Kidney tubule cell (primary cell): ENCODE results near the gene RSPRY1.
"Not testable (repeated sequence)": the region's sequence is repeated elsewhere in the genome, so short reads cannot be mapped to it uniquely, and the experiment has no call there.

Experiments
- DNase-seq: peaks from one replicate; pipeline ENCODE4 v3.0.0-alpha.2; 2018; ENCODE audit warnings: low spot score

Gene RSPRY1

GRCh38 chr16:57255686-57256415 lies 69.7 kb downstream of the RSPRY1 start:
- DNase-seq, result peak; percentile 56

- no peak for DNase-seq
Measured at GRCh38 chr16:57256601-57257395, 70.7 kb downstream of the RSPRY1 start.

DNA sequence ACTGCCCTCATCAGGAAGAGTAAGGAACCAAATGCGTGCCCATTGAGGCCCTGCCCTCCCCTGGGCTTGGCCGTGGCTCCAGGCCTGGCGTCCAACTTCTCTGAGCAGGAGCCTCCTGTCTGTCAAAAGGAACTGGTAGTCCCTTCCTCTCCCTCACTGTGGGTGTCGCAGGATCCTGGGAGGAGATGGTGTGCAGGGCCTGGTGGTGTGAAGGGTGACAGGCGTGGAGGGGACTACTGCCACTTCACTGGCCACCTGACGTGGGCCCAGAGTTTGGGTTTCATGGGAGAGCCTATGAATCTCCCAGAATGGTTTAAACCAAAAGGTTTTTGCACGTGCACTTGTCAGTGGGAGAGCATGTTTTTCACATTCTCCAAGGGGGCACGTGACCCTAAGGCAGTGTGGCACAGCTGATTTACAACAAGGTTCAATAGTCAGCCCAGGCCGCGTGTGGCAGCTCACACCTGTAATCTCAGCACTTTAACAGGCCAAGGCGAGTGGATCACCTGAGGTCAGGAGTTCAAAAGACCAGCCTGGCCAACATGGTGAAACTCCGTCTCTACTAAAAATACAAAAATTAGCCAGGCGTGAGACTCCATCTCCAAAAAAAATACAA lies 71.4 kb downstream of the RSPRY1 start:
- DNase-seq, result no peak

- DNase-seq, result no peak
Measured at GRCh38 chr16:57258226-57258909, 72.2 kb downstream of the RSPRY1 start.

DNA sequence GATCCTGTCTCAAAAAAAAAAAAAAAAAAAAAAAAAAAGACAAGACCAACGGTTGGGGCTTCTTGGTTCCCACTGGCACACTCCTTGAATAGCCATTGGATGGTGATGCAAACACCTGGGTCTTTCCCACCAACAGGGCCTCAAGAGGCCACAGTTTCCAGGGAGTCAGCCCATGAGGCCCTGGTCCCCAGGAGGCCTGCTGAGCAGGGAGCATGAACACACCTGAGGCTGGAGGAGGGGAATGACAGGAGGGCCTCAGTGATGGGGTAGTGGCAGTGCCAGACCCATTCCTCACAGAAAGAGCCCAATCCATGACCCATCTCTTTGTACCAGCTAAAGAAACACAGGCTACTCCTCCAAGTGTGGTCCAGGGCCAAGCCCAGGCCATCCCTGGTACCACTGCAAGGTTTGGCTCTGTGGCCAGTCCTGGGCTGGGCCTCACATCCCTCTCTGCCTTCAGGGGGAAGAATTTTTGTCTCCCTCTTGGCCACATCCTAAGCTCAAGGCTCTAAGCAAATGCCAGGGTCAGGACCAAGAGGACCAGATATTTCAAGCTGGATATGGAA lies 72.9 kb downstream of the RSPRY1 start:
- DNase-seq, result peak; percentile 50

GRCh38 chr16:57260294-57260929 lies 74.3 kb downstream of the RSPRY1 start:
- DNase-seq, result peak; percentile 77

- DNase-seq, result no peak
Measured at GRCh38 chr16:57261806-57262205, 75.7 kb downstream of the RSPRY1 start.

- no peak for DNase-seq
Measured at GRCh38 chr16:57262841-57263540, 76.9 kb downstream of the RSPRY1 start.

- no peak for DNase-seq
Measured at GRCh38 chr16:57263541-57264351, 77.6 kb downstream of the RSPRY1 start.

DNA sequence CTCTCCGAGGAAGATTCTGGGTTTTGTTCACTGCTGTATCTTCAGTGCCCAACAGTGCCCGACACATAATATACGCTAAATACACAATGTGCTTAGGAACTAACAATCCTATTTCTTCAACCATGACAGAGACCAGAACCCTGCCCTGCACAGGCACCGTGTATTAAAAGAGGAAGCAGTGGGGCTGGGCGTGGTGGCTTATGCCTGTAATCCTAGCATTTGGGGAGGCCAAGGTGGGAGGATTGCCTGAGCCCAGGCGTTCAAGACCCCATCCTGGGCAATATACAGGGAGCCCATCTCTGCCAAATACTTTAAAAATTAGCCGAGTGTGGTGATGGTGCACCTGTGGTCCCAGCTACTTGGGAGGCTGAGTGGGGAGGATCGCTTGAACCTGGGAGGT lies 78.3 kb downstream of the RSPRY1 start:
- no peak for DNase-seq

GRCh38 chr16:57264950-57265371 lies 78.8 kb downstream of the RSPRY1 start:
- peak; percentile 24 for DNase-seq

DNA sequence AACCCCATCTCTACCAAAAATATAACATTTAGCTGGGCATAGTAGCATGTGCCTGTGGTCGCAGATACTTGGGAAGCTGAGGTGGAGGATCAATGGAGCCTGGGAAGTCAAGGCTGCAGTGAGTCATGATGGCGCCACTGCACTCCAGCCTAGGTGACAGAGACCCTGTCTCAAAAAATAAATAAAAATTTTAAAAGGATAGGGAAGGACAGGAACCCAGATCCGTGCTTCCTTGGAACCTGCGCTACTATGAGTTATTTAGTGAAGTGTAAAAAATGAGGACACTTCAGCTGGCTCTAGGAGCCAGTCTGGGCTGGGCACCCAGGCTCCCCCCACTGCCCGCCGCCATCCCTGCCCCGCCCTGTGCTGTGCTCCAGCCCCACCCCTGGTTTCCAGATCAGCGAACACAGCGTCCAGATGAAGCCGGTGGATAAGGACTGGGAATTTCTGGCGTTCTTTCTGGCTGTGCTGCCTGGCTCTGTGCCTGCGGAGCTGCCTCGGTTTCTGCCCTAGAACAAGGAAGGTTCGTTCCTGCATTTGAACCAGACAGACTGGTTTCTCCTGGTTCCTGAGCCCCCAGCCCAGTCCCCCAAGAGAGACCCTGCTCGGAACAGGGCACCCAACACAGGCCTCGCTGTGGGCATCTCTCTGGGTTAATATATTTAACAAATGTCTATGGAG lies 79.9 kb downstream of the RSPRY1 start:
- peak; percentile 89 for DNase-seq

GRCh38 chr16:57266531-57267260 lies 80.6 kb downstream of the RSPRY1 start:
- DNase-seq, result peak; percentile 66

DNA sequence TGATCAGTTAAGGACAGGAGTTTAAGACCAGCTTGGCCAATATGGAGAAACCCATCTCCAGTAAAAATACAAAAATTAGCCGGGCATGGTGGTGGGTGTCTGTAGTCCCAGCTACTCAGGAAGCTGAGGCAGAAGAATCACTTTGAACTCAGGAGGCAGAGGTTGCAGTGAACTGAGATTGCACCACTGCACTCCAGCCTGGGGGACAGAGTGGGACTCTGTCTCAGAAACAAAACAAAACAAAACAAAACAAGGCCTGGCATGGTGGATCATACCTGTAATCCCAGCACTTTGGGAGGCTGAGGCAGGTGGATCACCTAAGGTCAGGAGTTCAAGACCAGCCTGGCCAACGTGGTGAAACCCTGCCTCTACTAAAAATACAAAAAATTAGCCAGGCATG lies 81.2 kb downstream of the RSPRY1 start:
- not testable (repeated sequence) for DNase-seq

DNA sequence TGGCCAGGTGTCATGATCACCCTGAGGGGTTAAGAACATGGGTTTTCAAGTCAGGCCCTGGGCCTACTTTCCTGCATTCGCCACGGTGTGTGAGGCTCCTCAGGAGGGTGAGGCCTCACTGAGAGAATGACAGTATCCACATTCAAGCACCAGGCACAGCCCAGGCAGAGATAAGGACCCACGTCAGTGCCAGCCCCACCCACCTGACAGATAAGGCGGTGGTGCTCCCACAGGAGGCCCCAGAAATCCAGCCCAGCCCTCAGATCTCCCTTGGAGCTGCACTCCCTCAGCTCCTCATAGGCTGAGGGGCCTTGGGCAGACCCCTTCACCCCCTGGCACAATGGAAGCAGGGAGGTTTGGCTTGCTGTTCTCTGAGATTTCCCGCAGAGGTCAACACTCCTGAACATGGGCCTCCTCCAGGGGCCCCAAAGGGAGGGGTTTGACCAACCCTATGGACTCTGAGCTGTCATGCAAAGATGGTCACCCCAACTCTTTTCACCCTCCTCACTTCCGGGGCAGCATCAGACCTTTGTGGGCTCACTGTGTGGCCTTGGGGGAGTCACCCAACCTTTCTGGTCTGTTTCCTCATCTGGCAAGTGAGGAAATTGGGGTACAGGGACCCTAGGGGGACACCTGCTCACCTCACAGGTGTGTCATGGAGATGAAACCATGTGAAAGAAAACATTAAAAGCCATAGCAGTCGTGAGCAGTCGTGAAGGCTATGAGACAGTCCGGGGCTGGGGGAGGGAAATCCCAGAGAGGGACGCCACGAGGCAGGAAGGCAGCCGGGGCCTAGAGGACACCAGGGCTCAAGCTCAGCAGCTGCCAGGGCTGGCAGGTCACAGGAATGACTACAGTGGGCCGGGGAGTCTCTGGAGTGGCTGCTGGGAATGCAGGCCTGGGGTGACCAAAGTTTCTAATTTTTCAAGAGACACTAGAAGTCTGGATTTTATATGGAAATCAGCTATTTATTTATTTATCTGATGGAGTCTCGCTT lies 83.0 kb downstream of the RSPRY1 start:
- no peak for DNase-seq

DNA sequence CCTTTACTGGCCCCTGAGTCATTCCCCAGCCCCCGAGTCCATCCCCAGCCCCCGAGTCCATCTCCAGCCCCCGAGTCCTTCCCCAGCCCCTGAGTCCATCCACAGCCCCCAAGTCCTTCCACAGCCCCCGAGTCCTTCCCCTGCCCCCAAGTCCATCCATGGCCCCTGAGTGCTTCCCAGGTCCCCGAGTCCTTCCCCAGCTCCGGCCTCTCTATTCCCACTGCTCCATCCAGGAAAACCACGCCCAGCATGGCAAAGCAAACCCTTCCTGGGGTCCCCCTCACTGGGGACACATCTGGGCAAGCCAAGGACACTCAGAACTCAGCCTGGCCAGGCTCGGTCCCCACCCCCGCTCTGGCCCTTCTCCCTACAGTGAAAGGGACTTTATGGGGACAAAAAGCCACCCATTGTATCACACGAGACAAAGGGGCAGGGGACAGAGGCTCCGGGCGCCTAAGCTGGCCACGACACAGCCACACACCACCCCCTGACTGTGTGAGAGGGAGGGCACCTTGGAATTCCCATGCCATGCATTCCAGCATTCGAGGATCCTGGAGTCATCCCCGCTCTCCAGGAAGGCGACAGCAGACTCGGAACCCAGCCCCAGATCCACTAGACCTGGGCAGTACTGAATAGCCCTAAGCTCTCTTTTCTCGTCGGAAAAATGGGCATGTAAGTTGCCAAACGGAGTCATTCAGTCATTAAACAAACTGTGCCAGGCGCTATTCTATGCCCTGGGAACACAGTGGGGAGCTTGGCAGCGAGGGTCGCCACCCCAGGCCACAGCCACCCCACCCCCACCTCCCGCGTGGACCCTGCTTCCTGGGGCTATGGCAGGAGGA lies 84.3 kb downstream of the RSPRY1 start:
- DNase-seq, result no peak

DNA sequence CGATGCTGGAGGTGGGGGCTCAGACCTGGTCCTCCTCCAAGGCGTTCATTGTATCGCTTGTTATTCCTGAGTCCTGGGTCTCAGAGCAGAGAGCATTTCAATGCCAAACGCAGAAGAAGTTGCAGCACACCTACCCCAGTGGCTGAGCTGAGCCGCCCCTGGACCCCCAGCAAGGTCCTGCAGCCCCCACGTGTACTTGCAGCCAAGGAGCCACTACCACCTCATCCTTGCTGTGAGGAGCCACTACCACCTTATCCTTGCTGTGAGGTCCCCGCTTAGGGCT lies 84.9 kb downstream of the RSPRY1 start:
- no peak for DNase-seq
